ENCODE measurements around the gene HSPA1A. TPM values are rescaled to one million over a fixed set of nuclear protein-coding genes. Genes with fewer than 3 reads are reported as not detected.

HSPA1A gene
- total RNA-seq, 1 experiment from 2014 or later = 77.3 TPM

DNA sequence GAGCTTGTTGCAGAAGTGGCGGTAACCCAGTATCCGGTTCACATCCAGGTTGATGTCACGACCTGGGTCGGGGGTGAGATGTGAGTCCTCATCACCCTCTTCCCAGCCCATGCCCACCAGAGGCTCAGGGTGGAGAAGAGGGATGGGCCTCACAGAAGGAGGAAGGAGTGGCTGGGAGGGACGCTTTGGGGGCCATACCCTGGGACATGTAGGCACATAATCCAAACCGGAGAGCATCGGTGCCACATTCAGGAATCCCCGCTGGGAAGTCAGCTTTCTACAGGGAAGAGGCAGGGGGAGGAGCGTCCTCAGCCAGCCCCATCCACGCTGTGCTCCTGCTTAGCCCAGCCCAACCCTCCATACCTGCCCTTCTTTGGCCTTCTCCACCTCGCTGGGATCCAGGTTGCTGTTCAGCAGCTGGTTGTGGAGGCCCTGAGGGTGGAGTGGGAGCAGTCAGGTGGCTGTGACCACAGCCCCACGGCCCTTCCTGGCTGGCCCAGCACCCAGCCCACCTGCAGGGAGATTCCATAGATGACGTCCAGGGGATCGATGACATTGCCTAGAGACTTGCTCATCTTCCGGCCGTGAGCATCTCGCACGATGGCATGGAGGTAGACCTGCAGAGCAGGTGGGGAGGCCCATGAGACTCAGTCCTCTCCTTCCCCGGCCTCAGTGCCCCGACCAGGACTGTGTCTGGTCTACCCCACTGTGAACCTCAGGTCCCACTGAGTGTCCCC, 34.7 kb upstream of the HSPA1A start:
- Histone ChIP-seq H3K4me3 (ENCODE audit: low read depth, low read length) (no peak overlapping the region), H3K9me3 (no peaks in the 10 kb centered on the region), H3K4me1 (peaks cover 16% of the 10 kb centered on the region), H3K36me3 (ENCODE audit: control insufficient read depth, insufficient read depth, low read length) (no peaks in the 10 kb centered on the region), H3K27me3 (replicated peaks; ENCODE audit: control insufficient read depth, insufficient read depth, low read length) (no peaks in the 10 kb centered on the region)
- H3K9me3 Mint-ChIP-seq (ENCODE audit: unreplicated experiment) = no peaks in the 10 kb centered on the region
- CTCF ChIA-PET = no interaction called here
- H3K36me3 Mint-ChIP-seq (ENCODE audit: insufficient read depth, unreplicated experiment) = peaks cover 62% of the 10 kb centered on the region
- DNase-seq = no peak
- POLR2A ChIA-PET = no interaction called here
- intact Hi-C loops (cut with micrococcal nuclease; ENCODE audit: unreplicated experiment) = no loop called here
- TF ChIP-seq, protein P1, sequence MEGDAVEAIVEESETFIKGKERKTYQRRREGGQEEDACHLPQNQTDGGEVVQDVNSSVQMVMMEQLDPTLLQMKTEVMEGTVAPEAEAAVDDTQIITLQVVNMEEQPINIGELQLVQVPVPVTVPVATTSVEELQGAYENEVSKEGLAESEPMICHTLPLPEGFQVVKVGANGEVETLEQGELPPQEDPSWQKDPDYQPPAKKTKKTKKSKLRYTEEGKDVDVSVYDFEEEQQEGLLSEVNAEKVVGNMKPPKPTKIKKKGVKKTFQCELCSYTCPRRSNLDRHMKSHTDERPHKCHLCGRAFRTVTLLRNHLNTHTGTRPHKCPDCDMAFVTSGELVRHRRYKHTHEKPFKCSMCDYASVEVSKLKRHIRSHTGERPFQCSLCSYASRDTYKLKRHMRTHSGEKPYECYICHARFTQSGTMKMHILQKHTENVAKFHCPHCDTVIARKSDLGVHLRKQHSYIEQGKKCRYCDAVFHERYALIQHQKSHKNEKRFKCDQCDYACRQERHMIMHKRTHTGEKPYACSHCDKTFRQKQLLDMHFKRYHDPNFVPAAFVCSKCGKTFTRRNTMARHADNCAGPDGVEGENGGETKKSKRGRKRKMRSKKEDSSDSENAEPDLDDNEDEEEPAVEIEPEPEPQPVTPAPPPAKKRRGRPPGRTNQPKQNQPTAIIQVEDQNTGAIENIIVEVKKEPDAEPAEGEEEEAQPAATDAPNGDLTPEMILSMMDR (IDR thresholded peaks at IDR 0.05; ENCODE audit: insufficient read depth in 1 of 2, low read depth in 1 of 2, low read length in 1 of 2, severe bottlenecking in 1 of 2, unreplicated experiment in 1 of 2) = no peak
- BruUV-seq (replicated peaks) = no TSS peak
- no peak overlapping the region for H3K27ac Mint-ChIP-seq (ENCODE audit: unreplicated experiment)
- no peak overlapping the region for H3K4me3 Mint-ChIP-seq (ENCODE audit: unreplicated experiment)
- H3K4me1 Mint-ChIP-seq (ENCODE audit: low read depth, unreplicated experiment) = peaks cover 5% of the 10 kb centered on the region
- H3K27me3 Mint-ChIP-seq (ENCODE audit: insufficient read depth, unreplicated experiment) = no peaks in the 10 kb centered on the region

GRCh38 chr6:31781244-31782125, 33.9 kb upstream of the HSPA1A start:
- ChIA-PET POLR2A (interaction anchor here (0.6 kb wide), 1 partner anchor 158 kb away, joined by 4 read pairs; no protein-coding TSS in a partner anchor), CTCF (no interaction called here)
- Mint-ChIP-seq H3K4me3 (ENCODE audit: unreplicated experiment) (no peak overlapping the region), H3K27me3 (ENCODE audit: insufficient read depth, unreplicated experiment) (no peaks in the 10 kb centered on the region), H3K9me3 (ENCODE audit: unreplicated experiment) (no peaks in the 10 kb centered on the region), H3K4me1 (ENCODE audit: low read depth, unreplicated experiment) (peaks cover 1% of the 10 kb centered on the region), H3K36me3 (ENCODE audit: insufficient read depth, unreplicated experiment) (peaks cover 56% of the 10 kb centered on the region), H3K27ac (ENCODE audit: unreplicated experiment) (no peak overlapping the region)
- TF ChIP-seq, protein P1 (IDR thresholded peaks at IDR 0.05; ENCODE audit: insufficient read depth in 1 of 2, low read depth in 1 of 2, low read length in 1 of 2, severe bottlenecking in 1 of 2, unreplicated experiment in 1 of 2) = no peak
- intact Hi-C loops (cut with micrococcal nuclease; ENCODE audit: unreplicated experiment) = no loop called here
- Histone ChIP-seq H3K9me3 (no peaks in the 10 kb centered on the region), H3K36me3 (ENCODE audit: control insufficient read depth, insufficient read depth, low read length) (no peaks in the 10 kb centered on the region), H3K4me1 (peaks cover 13% of the 10 kb centered on the region), H3K4me3 (ENCODE audit: low read depth, low read length) (no peak overlapping the region), H3K27me3 (replicated peaks; ENCODE audit: control insufficient read depth, insufficient read depth, low read length) (no peaks in the 10 kb centered on the region)
- BruUV-seq (replicated peaks) = no TSS peak
- DNase-seq = no peak

GRCh38 chr6:31782126-31782855, 33.1 kb upstream of the HSPA1A start:
- CTCF ChIA-PET = no interaction called here
- no peaks in the 10 kb centered on the region for H3K27me3 Mint-ChIP-seq (ENCODE audit: insufficient read depth, unreplicated experiment)
- intact Hi-C loops (cut with micrococcal nuclease; ENCODE audit: unreplicated experiment) = no loop called here
- POLR2A ChIA-PET = no interaction called here
- H3K36me3 ChIP-seq (ENCODE audit: control insufficient read depth, insufficient read depth, low read length) = no peaks in the 10 kb centered on the region
- H3K36me3 Mint-ChIP-seq (ENCODE audit: insufficient read depth, unreplicated experiment) = peaks cover 60% of the 10 kb centered on the region
- H3K27me3 ChIP-seq (replicated peaks; ENCODE audit: control insufficient read depth, insufficient read depth, low read length) = no peaks in the 10 kb centered on the region
- H3K27ac Mint-ChIP-seq (ENCODE audit: unreplicated experiment) = no peak overlapping the region
- TF ChIP-seq, protein P1 (IDR thresholded peaks at IDR 0.05; ENCODE audit: insufficient read depth in 1 of 2, low read depth in 1 of 2, low read length in 1 of 2, severe bottlenecking in 1 of 2, unreplicated experiment in 1 of 2) = no peak
- H3K9me3 ChIP-seq = no peaks in the 10 kb centered on the region
- TSS peak; percentile 23 for BruUV-seq (replicated peaks)
- no peak overlapping the region for H3K4me3 Mint-ChIP-seq (ENCODE audit: unreplicated experiment)
- H3K9me3 Mint-ChIP-seq (ENCODE audit: unreplicated experiment) = no peaks in the 10 kb centered on the region
- DNase-seq = no peak
- H3K4me1 ChIP-seq = peaks cover 5% of the 10 kb centered on the region
- H3K4me1 Mint-ChIP-seq (ENCODE audit: low read depth, unreplicated experiment) = no peaks in the 10 kb centered on the region
- H3K4me3 ChIP-seq (ENCODE audit: low read depth, low read length) = no peak overlapping the region

Data from Caco-2 (cell line).